Measurements from ENCODE around the gene GUCA2B. TPM values are rescaled to one million over a fixed set of nuclear protein-coding genes. Genes with fewer than 3 reads are reported as not detected.

The GUCA2B gene
- total and polyA plus RNA-seq, 4 donors = 1.7 to 3.3 TPM; not detected in 2

GRCh38 chr1:42191319-42191718, 38.1 kb downstream of the GUCA2B start:
- WGBS = 96% methylated on average over 8 of the region's 8 CpGs
- Histone ChIP-seq H3K36me3 (ENCODE audit: control insufficient read depth in 4 of 4, insufficient read depth in 3 of 4, low read depth in 1 of 4, low read length in 3 of 4) (peaks cover 3 to 18% (median 15%) of the 10 kb centered on the region in 4 donors), H3K27ac (ENCODE audit: low read depth in 1 of 2, low read length in 2 of 2) (peak overlapping the region in 1 of 2 donors; percentile 0), H3K9me3 (ENCODE audit: control insufficient read depth in 4 of 4, low read length in 3 of 4) (no peaks in the 10 kb centered on the region), H3K4me3 (ENCODE audit: low read depth in 1 of 3, low read length in 3 of 3) (no peak overlapping the region), H3K4me1 (ENCODE audit: control insufficient read depth in 4 of 4, insufficient read depth in 4 of 4, low read length in 3 of 4) (peaks cover 0 to 21% (median 17%) of the 10 kb centered on the region in 4 donors), H3K27me3 (ENCODE audit: control insufficient read depth in 4 of 4, insufficient read depth in 4 of 4, low read length in 3 of 4) (no peaks in the 10 kb centered on the region), H3K9ac (ENCODE audit: low read depth in 1 of 2, low read length in 2 of 2) (no peak overlapping the region)
- no peak for TF ChIP-seq MAX (IDR thresholded peaks at IDR 0.05)
- TF ChIP-seq HNF4A (conservative IDR thresholded peaks at IDR 0.05) = no peak
- TF ChIP-seq HNF4G (IDR thresholded peaks at IDR 0.05) = no peak
- TF ChIP-seq FOXA1 (IDR thresholded peaks at IDR 0.05) = no peak
- TF ChIP-seq ZBTB33 (IDR thresholded peaks at IDR 0.05) = no peak
- TF ChIP-seq NR2F2 (IDR thresholded peaks at IDR 0.05) = no peak
- TF ChIP-seq REST (IDR thresholded peaks at IDR 0.05) = no peak
- no peak for TF ChIP-seq CTCF (IDR thresholded peaks at IDR 0.05; ENCODE audit: low read depth, low read length, missing input control)
- TF ChIP-seq YY1 (IDR thresholded peaks at IDR 0.05) = no peak
- TF ChIP-seq FOXA2 (IDR thresholded peaks at IDR 0.05) = no peak
- TF ChIP-seq EGR1 (IDR thresholded peaks at IDR 0.05; ENCODE audit: low read depth in 2 of 2) = no peak
- no peak for TF ChIP-seq GABPA (IDR thresholded peaks at IDR 0.05 in 1 of 2, conservative IDR thresholded peaks at IDR 0.05 in 1 of 2)
- TF ChIP-seq RAD21 (IDR thresholded peaks at IDR 0.05) = no peak
- no peak for TF ChIP-seq JUND (IDR thresholded peaks at IDR 0.05)
- TF ChIP-seq SP1 (IDR thresholded peaks at IDR 0.05) = no peak
- no peak for TF ChIP-seq ATF3 (IDR thresholded peaks at IDR 0.05)
- TF ChIP-seq RXRA (IDR thresholded peaks at IDR 0.05) = no peak
- TF ChIP-seq TAF1 (conservative IDR thresholded peaks at IDR 0.05) = no peak
- DNase-seq (ENCODE audit: low spot score) = no peak

All from liver (tissue), 9 donors.